ENCODE data around the gene LRRC8E.
"Not testable (repeated sequence)": the region's sequence is repeated elsewhere in the genome, so short reads cannot be mapped to it uniquely, and the experiment has no call there.

The LRRC8E gene

GRCh38 chr19:7855426-7856108 lies 32.7 kb upstream of the LRRC8E start:
- no peak for DNase-seq

DNA sequence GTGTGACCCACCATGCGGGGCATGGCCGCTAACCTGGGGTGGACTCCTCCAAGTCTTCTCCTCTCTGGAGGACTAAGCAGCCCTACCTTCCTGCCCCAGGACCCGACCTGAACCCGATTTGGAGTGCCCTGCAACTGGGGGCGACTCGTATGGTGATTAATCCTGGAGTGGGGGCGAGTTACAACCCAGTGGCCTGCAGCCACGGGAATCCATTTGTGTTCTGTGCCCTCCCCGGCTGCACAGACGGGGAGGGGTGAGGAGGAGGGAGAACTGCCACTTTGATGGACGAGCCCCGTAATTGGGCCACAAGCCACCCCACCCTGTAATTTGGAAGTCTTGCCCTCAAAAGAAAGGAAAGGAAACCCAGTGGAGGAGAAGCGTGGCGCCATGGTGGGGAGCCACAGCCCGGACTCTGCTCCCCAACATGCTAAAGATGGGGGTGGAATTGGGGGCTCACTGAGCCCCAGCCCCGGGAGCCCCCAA lies 32.2 kb upstream of the LRRC8E start:
- DNase-seq, result no peak

GRCh38 chr19:7856679-7857663 lies 31.3 kb upstream of the LRRC8E start:
- DNase-seq, result no peak

GRCh38 chr19:7857727-7858108 lies 30.6 kb upstream of the LRRC8E start:
- DNase-seq, result no peak

- DNase-seq, result no peak
These were observed 30.1 kb upstream of the LRRC8E start for GRCh38 chr19:7858109-7858770.

GRCh38 chr19:7859087-7859486 lies 29.2 kb upstream of the LRRC8E start:
- DNase-seq, result not testable (repeated sequence)

DNA sequence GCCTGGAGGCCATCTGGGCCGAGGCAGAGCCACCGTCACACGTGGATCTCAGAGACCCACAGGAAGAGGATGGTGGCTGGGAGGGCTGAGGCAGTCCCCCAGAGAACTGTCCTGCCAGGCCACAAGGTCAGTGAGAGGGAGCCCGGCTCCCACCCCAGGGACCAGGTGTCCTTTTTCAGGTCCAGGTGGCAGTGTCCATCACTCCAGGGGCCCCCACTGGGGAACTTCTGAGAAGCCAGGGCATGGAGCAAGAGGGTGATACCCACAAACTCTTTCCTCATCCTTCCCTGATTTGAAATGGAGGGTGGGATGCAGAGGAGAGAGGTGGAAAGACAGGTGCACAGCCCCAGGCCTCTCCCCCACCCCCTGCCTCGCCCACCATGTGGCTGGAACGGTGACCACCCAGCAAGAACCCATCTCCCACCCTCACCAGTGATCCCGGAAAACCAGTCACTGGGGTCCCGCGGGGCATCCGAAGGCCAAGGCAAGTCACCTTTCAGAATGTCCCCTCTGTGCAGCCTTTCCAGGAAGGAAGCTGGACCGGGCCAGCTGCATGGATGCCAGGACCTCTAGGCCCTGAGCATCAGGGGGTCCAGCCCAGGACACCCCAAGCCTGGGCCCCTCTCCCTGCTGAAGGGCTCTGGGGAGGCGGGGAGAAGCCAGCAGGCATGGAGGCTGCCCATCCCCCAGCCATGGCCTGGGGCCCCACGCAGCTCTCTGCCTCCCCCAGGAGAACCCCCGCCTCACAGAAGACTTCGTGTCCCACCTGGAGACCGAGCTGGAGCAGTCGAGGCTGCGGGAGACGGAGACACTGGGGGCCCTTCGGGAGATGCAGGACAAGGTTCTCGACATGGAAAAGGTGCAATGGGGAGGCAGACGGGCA lies 28.2 kb upstream of the LRRC8E start:
- no peak for DNase-seq

DNA sequence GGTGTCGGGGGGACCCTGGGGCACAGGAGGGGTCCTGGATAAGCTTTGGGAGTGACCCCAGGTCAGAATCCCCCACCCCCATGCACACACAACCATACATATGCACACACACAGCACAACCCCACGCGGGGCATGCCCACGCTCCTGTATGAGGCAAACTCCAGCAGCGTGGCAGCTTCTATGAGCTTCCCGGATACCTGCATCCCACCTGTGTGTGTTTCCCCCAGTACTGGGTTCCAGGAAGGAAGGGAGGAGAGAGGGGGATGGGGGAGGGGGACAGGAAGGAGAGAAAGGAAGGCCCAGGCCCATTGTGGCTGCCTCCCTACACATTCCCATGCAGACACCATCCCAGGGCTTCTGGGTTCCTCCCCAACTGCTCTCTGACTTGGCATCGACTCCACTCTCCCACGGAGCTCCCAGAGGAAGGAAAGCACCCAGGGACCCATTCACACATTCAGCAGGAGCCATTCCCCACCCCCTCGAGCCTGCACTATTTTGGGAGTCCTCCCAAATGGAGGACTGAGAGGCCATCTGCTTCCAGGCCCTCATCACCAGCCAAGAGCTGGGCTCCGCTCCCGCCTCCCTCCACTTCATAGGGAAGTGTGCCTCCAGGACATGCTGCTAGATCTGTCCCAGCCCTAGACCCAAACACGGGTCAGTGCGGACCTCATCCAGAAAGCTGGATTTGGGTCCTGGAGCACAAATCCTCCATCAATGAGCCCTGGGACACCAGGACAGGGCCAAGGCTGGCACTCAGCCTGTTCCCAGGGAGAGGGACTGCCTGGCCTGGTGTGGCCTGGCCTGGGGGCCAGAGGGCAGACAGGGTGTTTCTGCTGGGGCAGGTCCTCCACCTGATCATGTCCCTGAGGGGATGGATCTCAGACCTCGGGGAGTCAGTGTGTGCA lies 27.3 kb upstream of the LRRC8E start:
- no peak for DNase-seq

- DNase-seq, result no peak
These were observed 26.5 kb upstream of the LRRC8E start for GRCh38 chr19:7861619-7862412.

GRCh38 chr19:7862413-7862951 lies 25.8 kb upstream of the LRRC8E start:
- peak; percentile 23 to 35 for DNase-seq

- DNase-seq, result no peak
These were observed 24.9 kb upstream of the LRRC8E start for GRCh38 chr19:7863157-7863970.

DNA sequence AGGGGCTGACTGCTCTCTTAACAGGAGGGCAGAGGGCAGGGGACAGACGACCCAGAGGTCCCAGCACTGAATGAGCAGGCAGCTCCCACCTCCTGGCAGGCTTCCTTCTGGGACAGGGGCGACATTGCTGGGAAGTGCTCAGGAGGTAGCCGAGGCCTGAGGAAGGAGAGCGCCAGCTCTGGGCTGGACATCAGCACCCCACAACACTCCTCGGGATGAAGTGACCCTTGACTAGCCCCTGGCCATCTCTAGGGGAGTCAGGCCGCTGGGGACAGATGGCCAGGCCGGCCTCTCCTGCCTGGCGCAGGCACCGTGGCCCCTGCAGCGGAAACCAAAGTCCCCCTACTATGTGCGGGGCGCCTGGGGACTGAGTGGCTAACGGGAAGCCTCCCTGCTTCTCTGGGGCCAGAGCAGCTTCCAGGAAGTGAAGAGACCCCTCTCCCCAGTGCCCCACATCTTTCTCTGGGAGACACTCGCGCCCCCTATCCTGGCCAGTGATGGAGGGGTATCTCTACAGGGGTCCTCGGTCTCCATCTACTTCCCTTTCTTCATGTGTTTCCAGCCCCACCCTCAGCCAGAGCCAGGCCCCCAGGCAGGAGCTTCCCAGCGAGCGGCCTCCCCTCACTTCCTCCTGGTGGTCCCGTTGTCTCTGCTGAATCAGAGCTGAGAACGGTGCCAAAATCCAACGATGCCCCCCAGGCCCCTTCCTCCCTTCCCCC lies 24.2 kb upstream of the LRRC8E start:
- no peak for DNase-seq

- no peak for DNase-seq
These were observed 23.6 kb upstream of the LRRC8E start for GRCh38 chr19:7864690-7865074.

- no peak for DNase-seq
These were observed 22.9 kb upstream of the LRRC8E start for GRCh38 chr19:7865262-7865911.

DNA sequence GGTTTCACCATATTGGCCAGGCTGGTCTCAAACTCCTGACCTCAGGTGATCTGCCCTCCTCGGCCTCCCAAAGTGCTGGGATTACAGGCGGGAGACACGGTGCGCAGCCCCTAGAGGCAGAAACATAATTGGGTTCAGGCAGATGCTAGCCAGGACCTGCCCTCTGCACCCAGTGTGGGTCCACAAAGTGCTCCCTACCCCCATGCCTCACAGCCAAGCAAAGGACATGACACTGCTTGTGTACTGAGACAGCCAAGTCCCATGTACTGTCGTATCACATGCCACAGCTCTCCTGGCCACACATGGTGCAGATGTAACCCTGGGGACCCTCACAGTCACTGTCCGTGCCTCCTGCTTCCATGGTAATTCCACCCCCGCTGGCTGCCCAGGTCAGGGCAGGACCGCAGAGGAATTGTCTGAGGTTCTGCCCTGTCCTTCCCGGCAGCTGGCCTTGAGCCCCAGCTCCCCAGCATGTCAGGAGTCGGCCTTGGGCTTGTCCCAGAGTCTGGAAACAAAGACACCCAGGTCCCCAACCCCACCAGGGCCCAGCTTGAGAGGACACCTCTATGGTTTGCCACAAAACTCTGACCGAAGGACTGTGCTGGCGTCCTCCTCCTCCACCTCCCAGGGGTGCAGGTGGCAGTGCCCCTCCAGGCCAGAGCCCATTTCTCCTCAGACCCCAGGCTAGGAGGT lies 21.8 kb upstream of the LRRC8E start:
- no peak for DNase-seq

DNA sequence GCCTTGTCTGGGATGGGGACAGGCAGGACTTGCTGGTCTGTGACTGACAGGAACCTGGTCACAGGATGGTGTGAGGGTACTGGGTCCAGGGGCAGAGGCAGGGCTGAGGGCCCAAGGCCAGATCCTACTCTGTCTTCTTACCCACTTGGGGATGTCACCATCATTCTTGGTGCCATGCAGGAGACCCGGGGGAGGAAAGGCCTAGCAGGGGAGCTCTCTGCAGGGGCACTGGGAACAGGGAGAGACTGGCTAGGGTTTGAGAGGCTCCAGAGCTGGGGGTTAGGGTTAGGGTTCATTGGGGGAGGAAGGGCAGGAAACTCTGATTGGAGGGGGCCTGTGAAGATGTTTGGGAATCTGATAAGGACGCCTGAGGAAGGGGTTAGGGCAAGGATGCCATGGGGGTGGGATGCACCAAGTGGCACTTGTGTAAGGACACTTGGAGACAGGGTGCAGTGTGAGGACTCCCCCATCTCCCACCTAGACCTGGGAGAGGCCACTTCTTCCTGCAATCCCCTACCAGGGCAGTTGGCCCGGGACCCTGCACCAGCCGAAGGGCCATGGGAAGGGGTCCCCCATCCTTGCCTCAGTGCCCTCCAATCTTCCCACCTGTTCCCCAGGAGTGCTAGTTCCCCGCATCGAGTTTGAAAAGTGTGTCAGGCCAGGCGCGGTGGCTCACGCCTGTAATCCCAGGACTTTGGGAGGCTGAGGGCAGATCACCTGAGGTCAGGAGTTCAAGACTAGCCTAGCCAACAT lies 21.0 kb upstream of the LRRC8E start:
- no peak for DNase-seq

Measured in inflammatory macrophage (primary cell).